Endothelial cell of umbilical vein (primary cell): ENCODE results near the gene CYP46A1. TPM values are rescaled to one million over a fixed set of nuclear protein-coding genes. Genes with fewer than 3 reads are reported as not detected.

Experiments
- BruUV-seq: library from RNA; stranded (reverse); fragments of 400-500 nt; replicated peaks from 2 replicates; lab custom pipeline; 2021; lab: Mats Ljungman, UMichigan
- CTCF ChIA-PET: fragments of 300-600, 350-600 bp; sonication (Branson Sonifier 250); formaldehyde crosslinking; loops from one replicate; lab custom pipeline; 2021; ENCODE audit warnings: antibody characterized with exemption, inconsistent platforms; lab: Charles Lee
- POLR2A ChIA-PET: fragments of 300-600, 350-600 bp; sonication (Branson Sonifier 250); formaldehyde crosslinking; loops from one replicate; lab custom pipeline; 2021; ENCODE audit warnings: antibody characterized with exemption, inconsistent platforms; lab: Charles Lee
- DNase-seq: peaks from one replicate; pipeline ENCODE4 v3.0.0-alpha.2; 2011; ENCODE audit warnings: low read depth, low spot score
- FAIRE-seq: peaks from 2 replicates; lab custom pipeline; 2011; peaks lifted over from hg19 to GRCh38; lab: Jason Lieb, UNC
- H2AFZ ChIP-seq: 2 replicates; pipeline ENCODE4 v1.6.0; 2012; ENCODE audit warnings: low read depth, low read length, control low read depth, inconsistent platforms
- H3K27ac ChIP-seq: 2 replicates; pipeline ENCODE4 v1.5.1; 2011; ENCODE audit warnings: low read depth, mild to moderate bottlenecking, control low read depth, low read length, moderate library complexity; ENCODE audit not compliant: insufficient read depth
- H3K27me3 ChIP-seq, 2 experiments: 2 replicates each; pipeline versions ENCODE4 v1.6.0 to v1.6.1; 2011; ENCODE audit warnings: low read length in 2 of 2, mixed read lengths in 1 of 2; ENCODE audit not compliant: control insufficient read depth in 2 of 2, insufficient read depth in 2 of 2
- H3K36me3 ChIP-seq, 2 experiments: 2 replicates in 1 of 2; 3 replicates in 1 of 2; pipeline ENCODE4 v1.5.1; 2011; ENCODE audit warnings: low read length in 2 of 2, mild to moderate bottlenecking in 1 of 2, moderate library complexity in 1 of 2; ENCODE audit not compliant: control insufficient read depth in 2 of 2, insufficient read depth in 2 of 2; ENCODE audit errors: extremely low read depth in 1 of 2
- H3K4me1 ChIP-seq: 3 replicates; pipeline ENCODE4 v1.5.1; 2011; ENCODE audit warnings: mild to moderate bottlenecking, low read length; ENCODE audit not compliant: control insufficient read depth, insufficient read depth; ENCODE audit errors: extremely low read depth
- H3K4me2 ChIP-seq: 2 replicates; pipeline ENCODE4 v1.6.1; 2011; ENCODE audit warnings: low read length, control low read depth, mixed read lengths; ENCODE audit not compliant: insufficient read depth
- H3K4me3 ChIP-seq, 3 experiments: fragments of 200-600 bp in 1 of 3; sonication (generic), shearing (Covaris generic) in 1 of 3; replicated peaks in 1 of 3; 2 replicates each; pipeline ENCODE4 v1.5.1; 2011 to 2016; ENCODE audit warnings: control low read depth in 3 of 3, low read length in 3 of 3, mild to moderate bottlenecking in 2 of 3, inconsistent platforms in 1 of 3, low read depth in 1 of 3, moderate library complexity in 1 of 3; ENCODE audit not compliant: insufficient read depth in 1 of 3
- H3K79me2 ChIP-seq: 2 replicates; pipeline ENCODE4 v1.6.0; 2012; ENCODE audit warnings: low read length, inconsistent platforms; ENCODE audit not compliant: control insufficient read depth, insufficient read depth
- H3K9ac ChIP-seq: replicated peaks from 2 replicates; pipeline ENCODE3; 2011; ENCODE audit warnings: low read length, control low read depth; ENCODE audit not compliant: insufficient read depth; ENCODE audit errors: extremely low read depth
- H3K9me1 ChIP-seq: replicated peaks from 3 replicates; pipeline ENCODE4 v1.6.0; 2011; ENCODE audit warnings: mild to moderate bottlenecking, low read length; ENCODE audit not compliant: control insufficient read depth, insufficient read depth; ENCODE audit errors: extremely low read depth
- H3K9me3 ChIP-seq: replicated peaks from 2 replicates; pipeline ENCODE4 v1.5.1; 2012; ENCODE audit warnings: low read length, inconsistent platforms; ENCODE audit not compliant: control insufficient read depth, insufficient read depth
- H4K20me1 ChIP-seq: replicated peaks from 2 replicates; pipeline ENCODE3; 2011; ENCODE audit warnings: mild to moderate bottlenecking, low read length; ENCODE audit not compliant: control insufficient read depth, insufficient read depth; ENCODE audit errors: extremely low read depth
- CTCF ChIP-seq, 2 donors: IDR thresholded peaks; 1 replicate in 1 of 2; 2 replicates in 1 of 2; pipeline ENCODE4 v1.5.1; 2011; ENCODE audit warnings: low read length in 2 of 2, mild to moderate bottlenecking in 2 of 2, moderate library complexity in 2 of 2, control low read depth in 1 of 2, inconsistent platforms in 1 of 2, low read depth in 1 of 2; ENCODE audit not compliant: insufficient read depth in 1 of 2; ENCODE audit errors: extremely low read depth in 1 of 2
- EZH2 ChIP-seq: IDR thresholded peaks from 2 replicates; pipeline ENCODE4 v1.6.1; 2012; ENCODE audit warnings: borderline replicate concordance, low read depth, mild to moderate bottlenecking, moderate library complexity, low read length, inconsistent platforms; ENCODE audit not compliant: severe bottlenecking
- FOS ChIP-seq: IDR thresholded peaks from 2 replicates; pipeline ENCODE4 v1.6.1; 2011; ENCODE audit warnings: mild to moderate bottlenecking, low read length, moderate library complexity, borderline replicate concordance; ENCODE audit not compliant: insufficient read depth
- GATA2 ChIP-seq: IDR thresholded peaks from 2 replicates; pipeline ENCODE4 v1.7.0; 2011; ENCODE audit warnings: low read depth, mild to moderate bottlenecking, moderate library complexity, mixed read lengths, low read length; ENCODE audit not compliant: insufficient read length, insufficient read depth
- JUN ChIP-seq: IDR thresholded peaks from 2 replicates; pipeline ENCODE4 v1.6.1; 2011; ENCODE audit warnings: borderline replicate concordance, low read depth; ENCODE audit not compliant: insufficient read length, insufficient read depth
- MYC ChIP-seq: IDR thresholded peaks from one replicate; pipeline ENCODE4 v1.6.1; 2011; ENCODE audit warnings: mild to moderate bottlenecking, low read depth, low read length
- POLR2A ChIP-seq: IDR thresholded peaks from 2 replicates; pipeline ENCODE4 v1.6.1; 2012; ENCODE audit warnings: low read depth, mild to moderate bottlenecking, control low read depth, low read length
- POLR2AphosphoS5 ChIP-seq: IDR thresholded peaks from 2 replicates; pipeline ENCODE4 v1.6.1; 2012; ENCODE audit warnings: low read depth, mild to moderate bottlenecking, control low read depth, low read length, moderate library complexity; ENCODE audit not compliant: insufficient read depth
- dilution Hi-C: fragments of 300-500 bp; cut with MboI; formaldehyde crosslinking; loops from one replicate; pipeline ENCODE4 v1.15.0; 2019; ENCODE audit warnings: low sequenced_read_pairs; ENCODE audit not compliant: extremely low pct_ligation_motif_present
- intact Hi-C: fragments of 100-400 bp; cut with micrococcal nuclease; formaldehyde crosslinking; loops from one replicate; pipeline ENCODE4 v1.10.0; 2022
- polyA plus RNA-seq, 4 experiments: library from polyadenylated mRNA; depleted of rRNA in 3 of 4; stranded (reverse) in 3 of 4; unstranded in 1 of 4; fragments of >200 nt; gene quantifications; 2 replicates each; pipeline versions ENCODE4 v1.2.1 to v1.2.3, GENCODE V29; 2011 to 2012; ENCODE audit warnings: missing spikeins in 1 of 4
- total RNA-seq: library from RNA; stranded (reverse); gene quantifications from 2 replicates; pipeline ENCODE4 v1.2.3, GENCODE V29; 2021
- TF ChIP-seq, protein P1 (sequence below): IDR thresholded peaks from 2 replicates; pipeline ENCODE4 v1.6.1; 2011; ENCODE audit not compliant: insufficient read depth, insufficient read length

CYP46A1 gene
- total and polyA plus RNA-seq, 2 donors (not counting 3 experiments of a cell fraction or from before 2014, with no cell fraction given) = 0.03 to 0.24 TPM

- H3K4me1 ChIP-seq = no peaks in the 10 kb centered on the region
- no peaks in the 10 kb centered on the region for H3K9me3 ChIP-seq
- BruUV-seq = no TSS peak
- intact Hi-C loops (no loop called here), dilution Hi-C loops (no loop called here)
- no peak overlapping the region for H3K9ac ChIP-seq
- peaks cover 10 to 15% of the 10 kb centered on the region in 2 experiments for H3K27me3 ChIP-seq
- no peak overlapping the region for H3K4me3 ChIP-seq
- TF ChIP-seq FOS (no peak), MYC (no peak), POLR2AphosphoS5 (no peak), POLR2A (no peak), EZH2 (no peak), JUN (no peak), CTCF (IDR thresholded peaks at IDR 0.05; ENCODE audit: extremely low read depth in 1 of 2, insufficient read depth in 1 of 2, low read depth in 1 of 2, low read length in 2 of 2) (no peak), GATA2 (no peak)
- TF ChIP-seq, protein P1, sequence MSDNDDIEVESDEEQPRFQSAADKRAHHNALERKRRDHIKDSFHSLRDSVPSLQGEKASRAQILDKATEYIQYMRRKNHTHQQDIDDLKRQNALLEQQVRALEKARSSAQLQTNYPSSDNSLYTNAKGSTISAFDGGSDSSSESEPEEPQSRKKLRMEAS = no peak
- FAIRE-seq (no peak), DNase-seq (no peak)
- CTCF ChIA-PET = no interaction called here
- H3K27ac ChIP-seq = no peak overlapping the region
- no peaks in the 10 kb centered on the region for H3K79me2 ChIP-seq
- POLR2A ChIA-PET = no interaction called here
- no peak overlapping the region for H3K4me2 ChIP-seq
- no peaks in the 10 kb centered on the region for H3K9me1 ChIP-seq
- H4K20me1 ChIP-seq = no peaks in the 10 kb centered on the region
- H3K36me3 ChIP-seq = no peaks in the 10 kb centered on the region
- H2AFZ ChIP-seq = no peak overlapping the region
These were observed 10.6 kb upstream of the CYP46A1 start for GRCh38 chr14:99673305-99674063.
